ENCODE measurements around the gene NELFB. TPM values are rescaled to one million over a fixed set of nuclear protein-coding genes. Genes with fewer than 3 reads are reported as not detected.
A peak's percentile ranks its signal among the peaks of the same experiment; 100 is the strongest.

Gene NELFB
- total RNA-seq (2012; rRNA removed), result 36.7 and 36.9 TPM in 2 replicates
- polyA plus RNA-seq (2012; rRNA removed), result 65.1 and 66.0 TPM in 2 replicates
- polyA plus RNA-seq (2012; cell fraction: cytosol; rRNA removed), result 38.5 and 59.2 TPM in 2 replicates
- 43.4 and 76.9 TPM in 2 replicates for polyA plus RNA-seq (2012; cell fraction: nucleus; rRNA removed; ENCODE audit: low replicate concordance)
- percentile 60 among the genes with signal in this experiment for Bru-seq, nascent RNA
- BruChase-seq, experiment 1, labeled RNA remaining after a 6-hour chase, result percentile 77 among the genes with signal in this experiment
- BruChase-seq, experiment 2, labeled RNA remaining after a 2-hour chase, result percentile 68 among the genes with signal in this experiment
- long read RNA-seq, transcript NELFB-201 (13 exons, 2,698 nt), result major isoform, 98 of 129 reads
- long read RNA-seq, partial matches to known transcripts, result 12 of 129 reads
- long read RNA-seq, other reads (novel, unspliced or antisense), result 19 of 129 reads

GRCh38 chr9:137254624-137255447 lies at the start of gene NELFB:
NELFB (plus strand) TSS chr9:137255327.
- ChIA-PET CTCF (interaction anchor here (0.8 kb wide), 1 partner anchor 18 kb away, joined by 3 read pairs; no protein-coding TSS in a partner anchor), POLR2A (ENCODE audit: unreplicated experiment) (interaction anchor here (1.2 to 2.3 kb wide), 2 partner anchors 10 to 14 kb away, joined by 5 to 9 read pairs; no protein-coding TSS in a partner anchor)
- H3K18ac ChIP-seq (ENCODE audit: low read depth, low read length), result peak within 1 kb of the TSS; percentile 52; the same call in 1 of the 2 replicates
- 2% methylated on average over 39 of the region's 105 CpGs; no CpG with 5 or more reads in 1 of the 2 experiments for WGBS, 2 experiments (ENCODE audit: extremely low coverage in 2 of 2, insufficient read length in 1 of 2)
- peaks cover 15 to 37% of the 10 kb centered on the region in 2 experiments for H3K79me1 ChIP-seq (ENCODE audit: low read depth in 1 of 2, low read length in 2 of 2)
- H3K9ac ChIP-seq (ENCODE audit: low read depth, low read length), result peak within 1 kb of the TSS; percentile 88
- peak within 1 kb of the TSS; percentile 61; the same call in 1 of the 2 replicates for H4K91ac ChIP-seq (ENCODE audit: insufficient read depth, low read depth, low read length)
- 0 out of 2 replicates have a peak within 1 kb of the TSS, but pooled peaks have one; percentile 22 for H2BK120ac ChIP-seq (ENCODE audit: low read depth, low read length)
- peak within 1 kb of the TSS; percentile 97 for H3K4me2 ChIP-seq (ENCODE audit: low read depth, low read length)
- H2AK5ac ChIP-seq (ENCODE audit: low read depth, low read length), result peak within 1 kb of the TSS; percentile 90
- peak within 1 kb of the TSS; percentile 81 to 94 for H4K8ac ChIP-seq (ENCODE audit: low read depth in 2 of 2, low read length in 2 of 2)
- ATAC-seq (ENCODE audit: low read depth) (peak; percentile 93), DNase-seq (peak; percentile 77)
- no peaks in the 10 kb centered on the region for H3K9me1 ChIP-seq (ENCODE audit: insufficient read depth, low read length)
- H3K27me3 ChIP-seq (ENCODE audit: control insufficient read depth, insufficient read depth, low read length), result no peaks in the 10 kb centered on the region
- dilution Hi-C loops (cut with HindIII; ENCODE audit: low sequenced_read_pairs, unreplicated experiment) (no loop called here), in situ Hi-C loops (cut with MboI; ENCODE audit: low sequenced_read_pairs) (no loop called here), intact Hi-C loops (cut with micrococcal nuclease) (no loop called here)
- peak within 1 kb of the TSS; percentile 78 for H3K14ac ChIP-seq (replicated peaks; ENCODE audit: low read depth, low read length)
- H3K23ac ChIP-seq (ENCODE audit: low read depth, low read length), result peak within 1 kb of the TSS; percentile 93
- no peaks in the 10 kb centered on the region for H3K9me3 ChIP-seq (ENCODE audit: control insufficient read depth, insufficient read depth, low read length)
- H2AFZ ChIP-seq (replicated peaks; ENCODE audit: low read length, poor library complexity), result peak within 1 kb of the TSS; percentile 99
- BruUV-seq (replicated peaks), result no TSS peak
- H3K4me3 ChIP-seq (ENCODE audit: insufficient read depth, low read depth, low read length), result peak within 1 kb of the TSS; percentile 96
- H3K27ac ChIP-seq (ENCODE audit: insufficient read depth, low read length), result peak within 1 kb of the TSS; percentile 84
- peak within 1 kb of the TSS; percentile 98 for H2AK9ac ChIP-seq (replicated peaks; ENCODE audit: low read depth, low read length, poor library complexity)
- peak within 1 kb of the TSS; percentile 80; the same call in 1 of the 2 replicates for H4K5ac ChIP-seq (ENCODE audit: low read depth, low read length)
- peaks cover 18% of the 10 kb centered on the region for H3K36me3 ChIP-seq (ENCODE audit: control insufficient read depth, insufficient read depth, low read length)
- peaks cover 11% of the 10 kb centered on the region for H3K4me1 ChIP-seq (ENCODE audit: control insufficient read depth, insufficient read depth, low read length)
- H2BK15ac ChIP-seq (ENCODE audit: low read depth, low read length), result no peak within 1 kb of the TSS
- H2BK20ac ChIP-seq (ENCODE audit: low read depth, low read length), result no peak within 1 kb of the TSS
- H2BK5ac ChIP-seq (ENCODE audit: low read depth, low read length, poor library complexity, severe bottlenecking), result peak within 1 kb of the TSS; percentile 75
- H4K20me1 ChIP-seq (ENCODE audit: insufficient read depth, low read length), result peaks cover 11% of the 10 kb centered on the region
- H3K4ac ChIP-seq (ENCODE audit: low read depth, low read length), result peak within 1 kb of the TSS; percentile 81
- H3K56ac ChIP-seq (ENCODE audit: extremely low read depth, insufficient read depth, low read length), result peak within 1 kb of the TSS; percentile 78
- TF ChIP-seq RAD21 (IDR thresholded peaks at IDR 0.05; ENCODE audit: low read length) (no peak), CHD1 (IDR thresholded peaks at IDR 0.05; ENCODE audit: low read depth, low read length) (peak; percentile 61; the same call in 1 of the 2 replicates), MAFK (IDR thresholded peaks at IDR 0.05; ENCODE audit: low read depth, low read length) (no peak), MAZ (IDR thresholded peaks at IDR 0.05; ENCODE audit: borderline replicate concordance, low read depth, low read length) (peak; percentile 90; the same call in 1 of the 2 replicates), MXI1 (IDR thresholded peaks at IDR 0.05; ENCODE audit: borderline replicate concordance, low read depth, low read length) (peak; percentile 58; the same call in 1 of the 2 replicates), SMC3 (IDR thresholded peaks at IDR 0.05; ENCODE audit: low read depth, low read length) (no peak), CEBPB (IDR thresholded peaks at IDR 0.05; ENCODE audit: low read depth, low read length) (no peak), RFX5 (IDR thresholded peaks at IDR 0.05; ENCODE audit: low read depth, low read length) (no peak), POLR2A (IDR thresholded peaks at IDR 0.05; ENCODE audit: low read depth, low read length) (0 out of 2 replicates have a peak, but pooled peaks have one; percentile 22), RCOR1 (IDR thresholded peaks at IDR 0.05; ENCODE audit: insufficient replicate concordance, low read length) (peak; percentile 38), ELK1 (IDR thresholded peaks at IDR 0.05; ENCODE audit: borderline replicate concordance, low read depth, low read length) (no peak), FOS (IDR thresholded peaks at IDR 0.05; ENCODE audit: low read depth, low read length) (no peak), NFE2L2 (IDR thresholded peaks at IDR 0.05; ENCODE audit: low read depth, low read length) (no peak), BHLHE40 (IDR thresholded peaks at IDR 0.05; ENCODE audit: low read depth, low read length) (no peak; the same call in 1 of the 2 replicates)

Data from IMR-90 (cell line).